Testis (tissue), 2 donors: ENCODE data around the gene SLC9A9.

ENCODE experiments used
- POLR2A ChIP-seq: fragments of 450-650 bp; IDR thresholded peaks from one replicate; pipeline ENCODE4 v1.6.1; 2017; ENCODE audit warnings: antibody characterized with exemption, mild to moderate bottlenecking, moderate library complexity
- TF ChIP-seq, protein P1 (sequence below), 3 experiments: fragments of 450-650 bp in 2 of 3; fragments of 200-600 bp in 1 of 3; sonication (generic) in 1 of 3; IDR thresholded peaks; one replicate each; pipeline ENCODE4 v1.5.1; 2016 to 2019; ENCODE audit warnings: antibody characterized with exemption in 3 of 3, mild to moderate bottlenecking in 2 of 3, moderate library complexity in 1 of 3

DNA sequence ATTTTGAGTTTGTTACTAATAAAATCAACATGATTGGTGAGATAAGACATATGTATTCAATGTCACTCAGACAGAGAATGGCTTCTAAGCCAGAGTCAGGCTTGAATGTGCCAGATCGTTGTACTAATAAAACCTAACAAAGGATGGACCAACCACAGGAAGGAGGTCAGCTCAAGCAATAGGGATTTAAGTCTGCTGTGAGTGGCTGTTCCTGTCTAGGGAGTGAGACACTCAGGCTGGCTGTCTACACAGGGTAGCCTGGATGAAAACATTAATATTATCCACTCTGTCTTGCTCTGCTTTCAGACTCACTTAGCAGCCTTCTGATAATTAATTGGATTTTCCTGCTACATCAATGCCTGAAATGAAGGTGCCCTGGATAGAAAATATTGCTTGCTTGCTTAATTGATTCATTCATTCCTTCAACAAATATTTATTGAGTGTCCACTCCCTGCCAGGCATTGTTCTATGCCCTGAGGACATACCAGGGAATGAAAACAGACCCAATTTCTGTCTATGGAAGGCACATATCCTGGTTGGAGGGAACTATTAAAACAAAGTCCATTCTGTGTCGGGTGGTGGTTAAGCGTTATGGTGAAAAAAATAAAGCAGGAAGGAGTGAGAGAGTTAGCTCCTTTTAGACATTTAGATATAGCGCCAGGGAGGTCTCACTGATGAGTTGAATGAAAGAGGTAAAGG is 489.3 kb downstream of the SLC9A9 start:
- TF ChIP-seq, protein P1, sequence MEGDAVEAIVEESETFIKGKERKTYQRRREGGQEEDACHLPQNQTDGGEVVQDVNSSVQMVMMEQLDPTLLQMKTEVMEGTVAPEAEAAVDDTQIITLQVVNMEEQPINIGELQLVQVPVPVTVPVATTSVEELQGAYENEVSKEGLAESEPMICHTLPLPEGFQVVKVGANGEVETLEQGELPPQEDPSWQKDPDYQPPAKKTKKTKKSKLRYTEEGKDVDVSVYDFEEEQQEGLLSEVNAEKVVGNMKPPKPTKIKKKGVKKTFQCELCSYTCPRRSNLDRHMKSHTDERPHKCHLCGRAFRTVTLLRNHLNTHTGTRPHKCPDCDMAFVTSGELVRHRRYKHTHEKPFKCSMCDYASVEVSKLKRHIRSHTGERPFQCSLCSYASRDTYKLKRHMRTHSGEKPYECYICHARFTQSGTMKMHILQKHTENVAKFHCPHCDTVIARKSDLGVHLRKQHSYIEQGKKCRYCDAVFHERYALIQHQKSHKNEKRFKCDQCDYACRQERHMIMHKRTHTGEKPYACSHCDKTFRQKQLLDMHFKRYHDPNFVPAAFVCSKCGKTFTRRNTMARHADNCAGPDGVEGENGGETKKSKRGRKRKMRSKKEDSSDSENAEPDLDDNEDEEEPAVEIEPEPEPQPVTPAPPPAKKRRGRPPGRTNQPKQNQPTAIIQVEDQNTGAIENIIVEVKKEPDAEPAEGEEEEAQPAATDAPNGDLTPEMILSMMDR (IDR thresholded peaks at IDR 0.05) = no peak
- no peak for TF ChIP-seq POLR2A
